GM11168 (cell line): Measurements from ENCODE around the gene EPS8L1.
"Not testable (repeated sequence)": the region's sequence is repeated elsewhere in the genome, so short reads cannot be mapped to it uniquely, and the experiment has no call there.

Source experiments
- in situ Hi-C: fragments of 300-500 bp; cut with MboI; formaldehyde crosslinking; loops from one replicate; pipeline ENCODE4 v1.12.0; 2022; ENCODE audit warnings: low sequenced_read_pairs; ENCODE audit not compliant: unreplicated experiment

EPS8L1 gene

GRCh38 chr19:55075371-55075998, at the start of gene EPS8L1:
TSS of gene EPS8L1 (plus strand) at chr19:55075869. CDS start at chr19:55076445, 576 bp downstream.
- in situ Hi-C loops: no loop called here

- in situ Hi-C loops: not testable (repeated sequence)
These were observed 48.6 kb upstream of the EPS8L1 start for GRCh38 chr19:55027140-55027471.

GRCh38 chr19:55027472-55028337, 48.0 kb upstream of the EPS8L1 start:
- in situ Hi-C loops: no loop called here

GRCh38 chr19:55028757-55029156, 46.9 kb upstream of the EPS8L1 start:
- in situ Hi-C loops: no loop called here

- in situ Hi-C loops: no loop called here
These were observed 44.5 kb upstream of the EPS8L1 start for GRCh38 chr19:55031178-55031577.

GRCh38 chr19:55032170-55032800, 43.4 kb upstream of the EPS8L1 start:
- in situ Hi-C loops: no loop called here

- in situ Hi-C loops: not testable (repeated sequence)
These were observed 42.6 kb upstream of the EPS8L1 start for GRCh38 chr19:55032976-55033643.

- in situ Hi-C loops: no loop called here
These were observed 40.9 kb upstream of the EPS8L1 start for GRCh38 chr19:55034751-55035150.

GRCh38 chr19:55036058-55036457, 39.6 kb upstream of the EPS8L1 start:
- in situ Hi-C loops: no loop called here

GRCh38 chr19:55037603-55038002, 38.1 kb upstream of the EPS8L1 start:
- in situ Hi-C loops: not testable (repeated sequence)

GRCh38 chr19:55040654-55041053, 35.0 kb upstream of the EPS8L1 start:
- in situ Hi-C loops: not testable (repeated sequence)

GRCh38 chr19:55041244-55041626, 34.4 kb upstream of the EPS8L1 start:
- in situ Hi-C loops: no loop called here

GRCh38 chr19:55041627-55042343, 33.9 kb upstream of the EPS8L1 start:
- in situ Hi-C loops: no loop called here

- in situ Hi-C loops: no loop called here
These were observed 33.4 kb upstream of the EPS8L1 start for GRCh38 chr19:55042344-55042678.

GRCh38 chr19:55042688-55043087, 33.0 kb upstream of the EPS8L1 start:
- in situ Hi-C loops: no loop called here

GRCh38 chr19:55044286-55044685, 31.4 kb upstream of the EPS8L1 start:
- in situ Hi-C loops: no loop called here

- in situ Hi-C loops: no loop called here
These were observed 30.6 kb upstream of the EPS8L1 start for GRCh38 chr19:55044771-55045716.

GRCh38 chr19:55046975-55047622, 28.6 kb upstream of the EPS8L1 start:
- in situ Hi-C loops: no loop called here

GRCh38 chr19:55047951-55048350, 27.7 kb upstream of the EPS8L1 start:
- in situ Hi-C loops: no loop called here
